Duodenal mucosa (tissue), 2 donors: ENCODE results near the gene IQCF5.
"Not testable (repeated sequence)": the region's sequence is repeated elsewhere in the genome, so short reads cannot be mapped to it uniquely, and the experiment has no call there.

Experiments
- H3K27ac ChIP-seq: one replicate; pipeline ENCODE4 v1.7.0; 2013; ENCODE audit warnings: low read depth, low read length
- H3K27me3 ChIP-seq, 2 donors: one replicate each; pipeline ENCODE4 v1.7.0; 2013; ENCODE audit warnings: low read length in 2 of 2, control low read depth in 1 of 2; ENCODE audit not compliant: insufficient read depth in 2 of 2, control insufficient read depth in 1 of 2
- H3K36me3 ChIP-seq, 2 donors: one replicate each; pipeline ENCODE4 v1.7.0; 2013; ENCODE audit warnings: low read length in 2 of 2, control low read depth in 1 of 2; ENCODE audit not compliant: insufficient read depth in 2 of 2, control insufficient read depth in 1 of 2
- H3K4me1 ChIP-seq, 2 donors: one replicate each; pipeline ENCODE4 v1.7.0; 2013; ENCODE audit warnings: low read length in 2 of 2, control low read depth in 1 of 2; ENCODE audit not compliant: insufficient read depth in 2 of 2, control insufficient read depth in 1 of 2
- H3K4me3 ChIP-seq, 2 donors: one replicate each; pipeline ENCODE4 v1.7.0; 2013; ENCODE audit warnings: low read length in 2 of 2, low read depth in 1 of 2
- H3K9ac ChIP-seq, 2 donors: one replicate each; pipeline ENCODE4 v1.7.0; 2013; ENCODE audit warnings: low read length in 2 of 2, low read depth in 1 of 2
- H3K9me3 ChIP-seq, 2 donors: one replicate each; pipeline ENCODE4 v1.7.0; 2013; ENCODE audit warnings: low read length in 2 of 2, control low read depth in 1 of 2; ENCODE audit not compliant: control insufficient read depth in 1 of 2

The IQCF5 gene

GRCh38 chr3:51875501-51875900 is at the start of gene IQCF5:
TSS of gene IQCF5 (minus strand) at chr3:51875601. CDS start at chr3:51875531, 70 bp downstream.
- Histone ChIP-seq H3K27me3 (peaks cover 0 to 4% of the 10 kb centered on the region in 2 donors), H3K4me3 (no peak within 1 kb of the TSS), H3K9me3 (no peaks in the 10 kb centered on the region), H3K27ac (no peak within 1 kb of the TSS), H3K4me1 (no peaks in the 10 kb centered on the region), H3K9ac (no peak within 1 kb of the TSS), H3K36me3 (no peaks in the 10 kb centered on the region)

- Histone ChIP-seq H3K27me3 (peaks cover 0 to under 1% of the 10 kb centered on the region in 2 donors), H3K4me1 (no peaks in the 10 kb centered on the region), H3K36me3 (no peaks in the 10 kb centered on the region), H3K9ac (no peak overlapping the region), H3K4me3 (no peak overlapping the region), H3K9me3 (no peaks in the 10 kb centered on the region), H3K27ac (no peak overlapping the region)
Measured at GRCh38 chr3:51921081-51921578, 45.7 kb upstream of the IQCF5 start.

DNA sequence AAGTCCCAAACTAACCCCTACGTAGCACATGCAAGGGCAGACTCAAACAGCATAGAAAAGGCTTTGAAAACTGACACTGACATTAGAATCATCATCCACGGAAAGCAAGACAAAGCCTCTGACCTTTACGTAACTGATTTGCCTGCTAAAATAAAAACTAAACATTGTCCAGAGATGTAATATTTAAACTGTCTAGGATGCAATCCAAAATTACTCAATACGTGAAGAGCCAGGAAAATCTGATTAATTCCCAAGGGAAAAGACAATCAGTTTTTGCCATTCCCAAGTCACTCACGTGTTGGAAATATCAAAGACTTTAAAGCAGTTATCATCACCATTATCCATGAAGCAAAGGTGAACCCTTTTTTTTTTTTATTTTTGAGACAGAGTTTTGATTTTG is 41.0 kb upstream of the IQCF5 start:
- Histone ChIP-seq H3K9ac (no peak overlapping the region), H3K4me1 (no peaks in the 10 kb centered on the region), H3K27ac (no peak overlapping the region), H3K9me3 (no peaks in the 10 kb centered on the region), H3K4me3 (no peak overlapping the region), H3K27me3 (peaks cover 0 to 2% of the 10 kb centered on the region in 2 donors), H3K36me3 (no peaks in the 10 kb centered on the region)

- Histone ChIP-seq H3K4me1 (no peaks in the 10 kb centered on the region), H3K9me3 (no peaks in the 10 kb centered on the region), H3K27me3 (no peaks in the 10 kb centered on the region), H3K27ac (no peak overlapping the region), H3K9ac (no peak overlapping the region), H3K4me3 (no peak overlapping the region), H3K36me3 (no peaks in the 10 kb centered on the region)
Measured at GRCh38 chr3:51908026-51908425, 32.6 kb upstream of the IQCF5 start.

DNA sequence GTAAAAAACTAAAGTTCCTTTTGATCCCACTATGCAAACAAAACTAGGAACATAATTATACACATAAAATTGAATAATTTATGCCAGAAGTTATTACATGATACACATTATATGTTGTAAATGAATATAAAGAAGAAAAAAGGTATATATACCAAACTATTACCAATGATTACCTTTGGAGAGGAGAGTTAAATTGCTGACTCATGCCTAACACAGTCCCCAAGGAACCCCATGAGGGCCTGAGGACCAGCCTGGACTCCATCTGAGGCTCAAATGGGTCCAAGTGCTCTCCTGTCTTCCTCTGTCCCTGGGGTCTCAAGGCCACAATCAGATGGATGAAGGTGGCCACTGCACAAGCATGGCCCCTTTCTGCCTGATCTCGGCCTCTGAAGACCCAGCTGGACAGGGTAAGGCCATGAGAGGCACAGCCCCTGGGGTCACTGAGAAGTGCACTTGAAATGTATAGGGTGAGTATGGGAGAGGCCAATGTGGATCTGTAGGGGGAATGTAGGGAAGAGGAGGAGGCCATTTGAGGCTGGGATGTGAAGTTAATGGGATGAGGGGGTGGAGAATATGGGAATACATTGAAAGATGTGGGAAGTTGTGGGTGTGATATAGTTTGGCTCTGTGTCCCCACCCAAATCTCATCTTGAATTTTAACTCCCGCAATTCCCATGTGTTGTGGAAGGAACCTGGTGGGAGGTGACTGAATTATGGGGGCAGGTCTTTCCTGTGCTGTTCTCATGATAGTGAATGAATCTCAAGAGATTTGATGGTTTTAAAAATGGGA is 28.8 kb upstream of the IQCF5 start:
- H3K4me1 ChIP-seq: no peaks in the 10 kb centered on the region
- no peak overlapping the region for H3K9ac ChIP-seq
- no peak overlapping the region for H3K27ac ChIP-seq

GRCh38 chr3:51902361-51902760 is 27.0 kb upstream of the IQCF5 start:
- H3K4me1 ChIP-seq, H3K4me3 ChIP-seq, H3K27ac ChIP-seq: not testable (repeated sequence)

More for the DNA sequence above, 28.8 kb upstream of the IQCF5 start:
- no peak overlapping the region for H3K4me3 ChIP-seq
- no peaks in the 10 kb centered on the region for H3K27me3 ChIP-seq
- no peaks in the 10 kb centered on the region for H3K36me3 ChIP-seq
- H3K9me3 ChIP-seq: no peaks in the 10 kb centered on the region

DNA sequence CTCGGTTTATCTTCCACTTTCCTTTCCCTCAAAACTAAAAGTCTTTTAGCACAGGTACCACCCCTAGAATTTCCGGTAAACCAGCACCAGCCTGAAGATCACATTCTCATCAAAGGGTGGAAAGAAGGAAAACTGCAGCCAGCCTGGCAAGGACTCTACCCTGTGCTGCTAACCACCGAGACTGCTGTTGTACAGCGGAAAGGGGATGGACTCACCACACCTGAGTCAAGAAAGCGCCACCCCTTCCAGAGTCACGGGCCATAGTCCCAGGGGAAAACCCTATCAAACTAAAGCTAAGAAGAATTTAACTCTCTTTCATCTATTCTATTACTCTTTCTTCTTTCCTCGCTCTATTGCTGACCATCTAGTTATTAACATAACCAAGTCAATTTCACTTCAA is 24.6 kb upstream of the IQCF5 start:
- not testable (repeated sequence) for H3K36me3 ChIP-seq, H3K4me1 ChIP-seq, H3K9me3 ChIP-seq, H3K27ac ChIP-seq, H3K4me3 ChIP-seq, H3K9ac ChIP-seq, H3K27me3 ChIP-seq

More at GRCh38 chr3:51902361-51902760, 27.0 kb upstream of the IQCF5 start:
- not testable (repeated sequence) for H3K36me3 ChIP-seq, H3K9ac ChIP-seq, H3K9me3 ChIP-seq, H3K27me3 ChIP-seq

GRCh38 chr3:51897391-51897790 is 22.0 kb upstream of the IQCF5 start:
- Histone ChIP-seq H3K27ac (no peak overlapping the region), H3K27me3 (peaks cover 0 to 6% of the 10 kb centered on the region in 2 donors), H3K9ac (no peak overlapping the region), H3K4me1 (no peaks in the 10 kb centered on the region), H3K9me3 (no peaks in the 10 kb centered on the region), H3K36me3 (no peaks in the 10 kb centered on the region), H3K4me3 (no peak overlapping the region)

DNA sequence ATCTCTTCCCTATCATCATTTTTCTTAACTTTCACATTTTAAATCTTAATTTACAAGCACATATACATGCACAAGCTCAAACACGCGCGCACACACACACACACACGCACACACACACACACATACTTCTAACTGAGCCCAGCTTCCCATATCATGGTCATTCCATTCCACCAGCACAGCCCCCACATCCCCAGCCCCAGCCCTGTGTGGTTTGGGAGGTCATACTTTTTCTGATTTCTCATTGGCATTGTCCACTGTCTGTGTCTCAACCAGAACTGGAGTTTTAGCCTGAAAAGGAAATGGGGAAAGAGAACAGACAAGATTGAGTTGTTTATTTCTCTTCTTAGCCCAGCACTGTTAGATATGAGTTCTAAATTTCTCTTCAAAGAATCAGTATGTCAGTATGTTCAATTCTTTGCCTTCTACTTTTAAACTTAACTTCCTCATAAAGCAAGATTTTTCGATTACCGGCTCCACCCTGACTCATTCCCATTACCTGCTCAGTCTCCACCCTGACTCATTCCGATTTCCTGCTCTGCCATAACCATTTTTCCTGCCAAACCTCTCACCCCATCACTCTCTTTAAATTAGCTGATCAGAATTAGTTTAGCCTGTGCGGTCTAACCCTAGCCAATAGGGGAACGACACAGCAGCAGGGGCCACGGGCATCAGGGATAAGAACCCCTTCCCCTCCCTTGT is 21.4 kb upstream of the IQCF5 start:
- peaks cover 4 to 10% of the 10 kb centered on the region in 2 donors for H3K27me3 ChIP-seq
- H3K4me3 ChIP-seq: no peak overlapping the region
- no peaks in the 10 kb centered on the region for H3K4me1 ChIP-seq
- no peak overlapping the region for H3K27ac ChIP-seq
- H3K9ac ChIP-seq: no peak overlapping the region
- H3K36me3 ChIP-seq: no peaks in the 10 kb centered on the region
- H3K9me3 ChIP-seq: no peaks in the 10 kb centered on the region

- Histone ChIP-seq H3K4me3 (no peak overlapping the region), H3K9ac (no peak overlapping the region), H3K4me1 (no peaks in the 10 kb centered on the region), H3K27ac (no peak overlapping the region), H3K27me3 (peaks cover 4 to 10% of the 10 kb centered on the region in 2 donors), H3K9me3 (no peaks in the 10 kb centered on the region), H3K36me3 (no peaks in the 10 kb centered on the region)
Measured at GRCh38 chr3:51894939-51895338, 19.5 kb upstream of the IQCF5 start.
